Kidney epithelial cell (primary cell): ENCODE data around the gene STK35. TPM values are rescaled to one million over a fixed set of nuclear protein-coding genes. Genes with fewer than 3 reads are reported as not detected.

Experiments
- DNase-seq: peaks from one replicate; pipeline ENCODE4 v3.0.0-alpha.2; 2010; ENCODE audit warnings: low read depth
- H3K27me3 ChIP-seq: 2 replicates; pipeline ENCODE4 v1.6.0; 2011; ENCODE audit warnings: low read length; ENCODE audit not compliant: control insufficient read depth, insufficient read depth
- H3K36me3 ChIP-seq: 2 replicates; pipeline ENCODE4 v1.5.1; 2011; ENCODE audit warnings: low read length; ENCODE audit not compliant: control insufficient read depth, insufficient read depth
- H3K4me3 ChIP-seq: 2 replicates; pipeline ENCODE4 v1.5.1; 2011; ENCODE audit warnings: low read depth, mild to moderate bottlenecking, control low read depth, low read length
- CTCF ChIP-seq: IDR thresholded peaks from 2 replicates; pipeline ENCODE4 v1.5.1; 2011; ENCODE audit warnings: mild to moderate bottlenecking, moderate library complexity, low read length, control low read depth, inconsistent platforms; ENCODE audit not compliant: insufficient read depth, poor library complexity, severe bottlenecking
- total RNA-seq: library from RNA; depleted of rRNA; stranded (reverse); fragments of >200 nt; gene quantifications from 2 replicates; pipeline ENCODE4 v1.2.3, GENCODE V29; 2015

STK35 gene
- total RNA-seq, 1 donor from 2014 or later, result 18.0 TPM

- TF ChIP-seq CTCF, result no peak
- Histone ChIP-seq H3K4me3 (no peak overlapping the region), H3K27me3 (peaks cover 5% of the 10 kb centered on the region), H3K36me3 (no peaks in the 10 kb centered on the region)
- no peak for DNase-seq
These were observed 94.0 kb downstream of the STK35 start for GRCh38 chr20:2195614-2196013.

- no peak for TF ChIP-seq CTCF
- no peak for DNase-seq
- H3K4me3 ChIP-seq, result no peak overlapping the region
These were observed 95.5 kb downstream of the STK35 start for GRCh38 chr20:2197166-2197565.

More at GRCh38 chr20:2197166-2197565, 95.5 kb downstream of the STK35 start:
- H3K27me3 ChIP-seq, result peaks cover 5% of the 10 kb centered on the region
- H3K36me3 ChIP-seq, result no peaks in the 10 kb centered on the region

Other genes with a start within 250 kb of the STK35 start
- 40.6 and 50.2 TPM in 2 replicates for gene SIRPA, start 206.4 kb upstream of the STK35 start, total RNA-seq
- gene PDYN, start 107.8 kb upstream of the STK35 start, total RNA-seq, result not detected in 2 replicates
- not detected in 2 replicates for gene TGM3, start 194.2 kb downstream of the STK35 start, total RNA-seq